ENCODE results near the gene VPS39. TPM values are rescaled to one million over a fixed set of nuclear protein-coding genes. Genes with fewer than 3 reads are reported as not detected.

Gene VPS39
- total and polyA plus RNA-seq, 9 of the 15 experiments (the other 6 are each of a cell fraction or from before 2014, with no cell fraction given) = 3.2 to 37.3 (median 21.8) TPM

GRCh38 chr15:42184296-42184695 is 23.8 kb downstream of the VPS39 start:
- 91% methylated on average over 5 of the region's 5 CpGs for WGBS (ENCODE audit: insufficient coverage, low coverage, missing lambda C conversion rate)
- DNase-seq (ENCODE audit: extremely low read depth in 1 of 4, low spot score in 3 of 4) (no peak), FAIRE-seq (no peak), ATAC-seq (no peak)
- Histone ChIP-seq H3K4me2 (ENCODE audit: insufficient read depth, low read length) (no peak overlapping the region), H3K9me1 (ENCODE audit: control insufficient read depth, insufficient read depth, low read length) (no peaks in the 10 kb centered on the region), H4K20me1 (replicated peaks; ENCODE audit: control insufficient read depth, insufficient read depth, low read length) (no peaks in the 10 kb centered on the region), H3K9me3 (replicated peaks; ENCODE audit: control insufficient read depth, insufficient read depth, low read depth, low read length) (no peaks in the 10 kb centered on the region), H3K4me1 (replicated peaks in 1 of 2; ENCODE audit: control insufficient read depth in 2 of 2, insufficient read depth in 2 of 2, low read length in 2 of 2) (no peaks in the 10 kb centered on the region), H2AFZ (ENCODE audit: low read depth, low read length) (no peak overlapping the region), H3K79me2 (ENCODE audit: control insufficient read depth, insufficient read depth, low read length) (no peaks in the 10 kb centered on the region), H3K27me3 (ENCODE audit: control insufficient read depth in 2 of 2, insufficient read depth in 2 of 2, low read length in 2 of 2) (no peaks in the 10 kb centered on the region), H3K27ac (ENCODE audit: extremely low read depth, low read depth, low read length) (no peak overlapping the region), H3K4me3 (no peak overlapping the region), H3K9ac (ENCODE audit: insufficient read depth in 1 of 2, low read depth in 2 of 2, low read length in 2 of 2) (no peak overlapping the region), H3K36me3 (ENCODE audit: control insufficient read depth, insufficient read depth, low read length) (peaks cover 60% of the 10 kb centered on the region)
- TF ChIP-seq NR2F6 (CRISPR knock-in tag; IDR thresholded peaks at IDR 0.05) (no peak), TARDBP (IDR thresholded peaks at IDR 0.05) (no peak), JUN (IDR thresholded peaks at IDR 0.05; ENCODE audit: borderline replicate concordance, low read depth, low read length) (no peak), JUN (CRISPR knock-in tag; IDR thresholded peaks at IDR 0.05; ENCODE audit: borderline replicate concordance) (no peak), CGGBP1 (CRISPR knock-in tag; IDR thresholded peaks at IDR 0.05) (no peak), REST (IDR thresholded peaks at IDR 0.05; ENCODE audit: borderline replicate concordance) (no peak), REST (CRISPR knock-in tag; IDR thresholded peaks at IDR 0.05; ENCODE audit: low read depth) (no peak), ZNF561 (CRISPR knock-in tag; conservative IDR thresholded peaks at IDR 0.05) (no peak), ZBTB7A (IDR thresholded peaks at IDR 0.05; ENCODE audit: borderline replicate concordance, control insufficient read depth, low read depth, low read length) (no peak), ZFPM2 (CRISPR knock-in tag; IDR thresholded peaks at IDR 0.05) (no peak), MEIS2 (IDR thresholded peaks at IDR 0.05; ENCODE audit: partially characterized antibody) (no peak), ZNF551 (CRISPR knock-in tag; IDR thresholded peaks at IDR 0.05) (no peak), JUND (IDR thresholded peaks at IDR 0.05; ENCODE audit: borderline replicate concordance, low read depth, low read length) (no peak), JUND (tag; IDR thresholded peaks at IDR 0.05; ENCODE audit: borderline replicate concordance, low read depth, low read length) (no peak), FOXK2 (conservative IDR thresholded peaks at IDR 0.05 in 1 of 2, IDR thresholded peaks at IDR 0.05 in 1 of 2; ENCODE audit: low read depth in 2 of 2) (no peak), RBBP5 (IDR thresholded peaks at IDR 0.05; ENCODE audit: borderline replicate concordance, insufficient read depth, low read length, poor library complexity, severe bottlenecking) (no peak), PHTF2 (CRISPR knock-in tag; IDR thresholded peaks at IDR 0.05) (no peak)
- CTCF ChIA-PET (ENCODE audit: low intra/inter-chr PET ratio) = no interaction called here
- intact Hi-C loops (cut with micrococcal nuclease) (no loop called here), in situ Hi-C loops (cut with MboI) (no loop called here)
- BruUV-seq (replicated peaks) = no TSS peak
- POLR2A ChIA-PET = no interaction called here

Measured in K562 (cell line).